Fibroblast of skin of right biceps (primary cell): ENCODE results near the gene S100A9.
"Not testable (repeated sequence)": the region's sequence is repeated elsewhere in the genome, so short reads cannot be mapped to it uniquely, and the experiment has no call there.

Experiments used
- DNase-seq: peaks from one replicate; pipeline ENCODE4 v3.0.0-alpha.2; 2013

Gene S100A9

DNA sequence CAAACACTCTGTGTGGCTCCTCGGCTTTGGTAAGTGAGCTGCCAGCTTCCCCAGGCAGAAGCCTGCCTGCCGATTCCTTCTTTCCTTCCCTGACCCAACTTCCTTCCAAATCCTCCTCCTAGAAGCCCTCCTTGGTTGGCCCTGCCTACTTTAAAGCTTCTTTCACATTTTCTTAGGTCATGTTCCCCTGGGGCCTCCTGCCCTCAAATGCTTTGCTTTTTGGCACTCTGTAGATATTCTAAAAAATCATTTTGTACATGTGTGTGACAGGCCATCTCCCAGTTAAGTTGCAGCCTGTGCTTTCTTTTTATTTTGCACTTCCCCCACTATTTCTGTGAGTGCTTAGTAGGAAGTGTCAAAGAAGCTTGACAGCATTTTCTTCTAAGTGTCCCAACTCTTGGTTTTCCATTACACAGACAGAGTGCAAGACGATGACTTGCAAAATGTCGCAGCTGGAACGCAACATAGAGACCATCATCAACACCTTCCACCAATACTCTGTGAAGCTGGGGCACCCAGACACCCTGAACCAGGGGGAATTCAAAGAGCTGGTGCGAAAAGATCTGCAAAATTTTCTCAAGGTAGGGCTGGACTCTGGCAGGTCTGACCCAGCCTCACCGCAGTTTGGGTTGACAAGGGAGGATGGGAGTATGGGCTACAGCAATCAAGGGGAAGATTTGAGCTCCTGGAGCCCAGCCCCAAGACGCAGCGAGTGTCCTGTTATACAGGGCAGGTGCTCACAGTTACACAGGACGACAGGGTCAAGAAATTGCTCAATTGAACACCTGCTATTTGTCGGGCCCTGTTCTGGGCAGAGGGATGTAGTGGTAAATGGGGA is at the start of gene S100A9:
S100A9 (plus strand) TSS at position 2 of the 838 bp plus-strand sequence; CDS start at position 432, 430 bp downstream.
- no peak for DNase-seq

DNA sequence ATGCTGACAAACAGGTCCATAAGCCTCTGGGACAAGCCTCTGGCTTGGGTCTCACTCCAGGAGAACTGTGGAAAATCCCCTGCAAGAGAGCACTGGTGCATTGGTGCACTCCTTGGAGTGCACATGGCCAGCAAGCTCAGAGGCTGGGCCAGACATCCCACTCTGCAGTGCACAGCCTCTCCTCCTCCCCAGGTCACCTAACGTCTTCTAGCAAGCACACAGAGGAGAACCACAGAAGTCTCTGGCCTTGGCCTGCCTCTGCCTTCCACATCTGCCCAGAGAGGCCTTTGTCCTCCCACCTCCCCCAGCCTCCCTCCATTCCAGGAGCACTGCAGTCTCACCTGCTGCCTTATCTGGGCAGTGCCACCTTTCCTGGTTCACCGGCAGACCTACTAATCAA is 49.1 kb upstream of the S100A9 start:
- DNase-seq = no peak

GRCh38 chr1:153309441-153309840 is 48.2 kb upstream of the S100A9 start:
- DNase-seq = no peak

DNA sequence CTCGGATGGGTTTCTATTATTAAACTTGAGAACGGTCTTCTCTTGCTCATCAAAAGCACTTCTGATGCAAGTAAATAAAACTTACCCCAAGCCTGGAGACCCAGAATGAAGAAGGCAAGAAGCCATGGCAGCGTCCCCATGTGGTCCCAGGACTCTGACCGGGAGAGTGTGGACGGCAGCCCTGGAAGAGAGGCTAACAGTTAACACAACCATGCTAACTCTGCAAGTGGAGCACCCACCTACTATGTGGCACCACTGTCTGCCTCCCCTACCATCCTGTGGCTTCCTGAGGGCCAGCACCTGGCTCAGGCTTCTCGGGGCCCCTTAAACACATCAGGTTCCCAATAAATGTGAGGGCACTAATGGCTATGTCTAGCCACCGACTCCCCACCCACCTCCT is 47.1 kb upstream of the S100A9 start:
- DNase-seq = no peak

- no peak for DNase-seq
Measured at GRCh38 chr1:153312570-153313186, 45.0 kb upstream of the S100A9 start, which contains the start of gene PGLYRP3. TSS of gene PGLYRP3 (minus strand) at chr1:153312952. CDS start at chr1:153310665, 2,287 bp downstream.

- no peak for DNase-seq
Measured at GRCh38 chr1:153313288-153313687, 44.4 kb upstream of the S100A9 start.

DNA sequence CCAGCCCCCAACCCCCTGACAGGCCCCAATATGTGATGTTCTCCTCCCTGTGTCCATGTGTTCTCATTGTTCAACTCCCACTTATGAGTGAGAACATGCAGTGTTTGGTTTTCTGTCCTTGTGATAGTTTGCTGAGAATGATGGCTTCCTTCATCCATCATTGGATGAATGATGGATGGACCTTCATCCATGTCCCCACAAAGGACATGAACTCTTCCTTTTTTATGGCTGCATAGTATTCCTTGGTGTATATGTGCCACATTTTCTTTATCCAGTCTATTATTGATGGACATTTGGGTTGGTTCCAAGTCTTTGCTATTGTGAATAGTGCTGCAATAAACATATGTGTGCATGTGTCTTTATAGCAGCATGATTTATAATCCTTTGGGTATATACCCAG is 43.3 kb upstream of the S100A9 start:
- DNase-seq = not testable (repeated sequence)

GRCh38 chr1:153316013-153316412 is 41.6 kb upstream of the S100A9 start:
- not testable (repeated sequence) for DNase-seq

DNA sequence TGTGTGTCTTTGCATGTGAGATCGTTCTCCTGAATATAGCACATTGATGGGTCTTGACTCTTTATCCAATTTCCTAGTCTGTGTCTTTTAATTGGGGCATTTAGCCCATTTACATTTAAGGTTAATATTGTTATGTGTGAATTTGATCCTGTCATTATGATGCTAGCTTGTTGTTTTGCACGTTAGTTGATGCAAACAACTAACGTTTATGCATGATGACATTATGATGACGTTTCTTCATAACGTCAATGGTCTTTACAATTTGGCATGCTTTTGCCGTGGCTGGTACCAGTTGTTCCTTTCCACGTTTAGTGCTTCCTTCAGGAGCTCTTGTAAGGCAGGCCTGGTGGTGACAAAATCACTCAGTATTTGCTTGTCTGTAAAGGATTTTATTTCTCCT is 39.5 kb upstream of the S100A9 start:
- not testable (repeated sequence) for DNase-seq

GRCh38 chr1:153322568-153322967 is 35.1 kb upstream of the S100A9 start:
- no peak for DNase-seq

GRCh38 chr1:153324912-153325311 is 32.7 kb upstream of the S100A9 start:
- no peak for DNase-seq

- DNase-seq = no peak
Measured at GRCh38 chr1:153333902-153334301, 23.8 kb upstream of the S100A9 start.

GRCh38 chr1:153336650-153337049 is 21.0 kb upstream of the S100A9 start:
- no peak for DNase-seq

DNA sequence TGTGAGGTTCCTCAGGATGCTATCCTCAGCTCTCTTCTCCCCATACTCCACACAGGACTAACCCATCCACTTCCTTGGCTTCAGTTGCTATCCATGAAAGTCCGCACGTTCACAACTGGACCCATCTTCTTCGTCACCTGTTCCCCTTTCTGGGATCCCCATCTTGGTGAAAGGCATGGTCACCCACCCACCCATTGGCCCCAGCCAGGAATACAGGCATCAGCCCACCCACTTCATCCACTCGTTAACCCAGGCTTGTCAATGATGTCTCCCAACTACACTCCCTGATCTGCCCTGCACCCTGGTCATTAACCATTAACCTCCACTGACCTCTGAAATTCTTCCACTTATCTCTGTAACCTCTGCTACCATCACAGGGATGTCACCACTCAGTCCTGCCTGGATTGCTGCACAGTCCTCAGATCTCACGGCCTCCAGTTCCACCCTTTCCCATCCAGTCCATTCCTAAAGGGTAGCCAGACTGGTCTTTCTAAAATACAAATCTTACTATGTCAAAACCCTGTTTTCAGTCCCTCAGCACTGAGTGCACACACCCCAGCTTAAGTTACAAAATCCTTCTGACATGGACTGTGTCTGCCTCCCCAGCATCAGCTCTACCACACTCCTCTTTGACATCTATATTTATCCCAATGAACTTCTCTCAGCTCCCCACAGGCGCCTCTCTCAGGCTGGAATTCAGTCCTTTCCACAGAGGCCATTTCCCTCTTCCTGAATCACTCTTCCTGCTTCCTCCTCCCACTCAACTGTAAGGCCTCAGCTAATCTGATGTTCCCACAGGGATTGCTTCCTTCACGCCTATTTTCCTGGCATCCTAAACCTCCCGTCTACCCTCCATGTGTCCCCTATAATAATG is 19.4 kb upstream of the S100A9 start:
- no peak for DNase-seq

- no peak for DNase-seq
Measured at GRCh38 chr1:153339802-153340201, 17.9 kb upstream of the S100A9 start.

- no peak for DNase-seq
Measured at GRCh38 chr1:153340356-153340755, 17.3 kb upstream of the S100A9 start.

DNA sequence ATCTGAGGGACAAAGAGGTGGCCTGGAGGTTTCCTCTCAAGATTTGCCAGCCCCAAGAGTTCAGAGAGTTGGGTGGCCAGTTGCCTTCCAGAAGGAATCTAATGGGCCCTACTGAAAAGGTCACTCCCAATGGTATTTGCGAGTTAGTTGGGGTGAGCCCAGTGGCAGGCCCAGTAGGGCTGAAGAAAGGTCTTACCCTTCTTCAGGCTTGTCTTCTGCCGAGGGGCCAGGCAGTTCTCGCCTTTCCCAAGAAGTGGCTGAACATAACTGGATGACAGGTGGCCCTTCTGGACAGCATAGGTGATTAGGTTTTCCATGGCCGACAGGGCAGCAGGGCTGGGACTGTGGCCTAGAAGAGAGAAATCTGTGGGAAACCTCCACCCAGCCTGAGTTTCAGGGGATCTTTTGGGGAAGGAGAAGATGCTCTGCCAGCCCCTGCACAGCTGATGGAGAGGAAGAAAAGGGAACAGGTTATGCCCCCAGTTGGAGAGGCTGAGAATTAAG is 16.2 kb upstream of the S100A9 start:
- no peak for DNase-seq

DNA sequence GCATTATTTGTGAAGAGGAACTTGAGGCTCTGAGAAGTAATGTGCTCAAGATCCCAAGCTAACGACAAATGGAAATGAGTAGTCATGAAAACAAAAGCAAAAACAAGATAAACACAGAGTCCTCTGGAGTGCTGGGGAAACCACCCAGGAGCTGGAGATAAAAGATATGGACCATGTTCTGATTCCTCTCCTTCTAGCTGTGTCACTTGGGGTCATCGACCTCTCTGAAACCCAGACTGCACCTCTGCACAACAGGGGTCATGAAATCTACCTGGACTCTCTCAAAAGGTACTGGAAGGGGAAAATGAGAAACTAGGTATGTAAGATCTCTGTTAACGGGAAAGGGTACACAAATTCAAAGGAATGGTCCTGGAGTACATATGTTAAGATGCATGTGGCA is 15.5 kb upstream of the S100A9 start:
- DNase-seq = no peak

DNA sequence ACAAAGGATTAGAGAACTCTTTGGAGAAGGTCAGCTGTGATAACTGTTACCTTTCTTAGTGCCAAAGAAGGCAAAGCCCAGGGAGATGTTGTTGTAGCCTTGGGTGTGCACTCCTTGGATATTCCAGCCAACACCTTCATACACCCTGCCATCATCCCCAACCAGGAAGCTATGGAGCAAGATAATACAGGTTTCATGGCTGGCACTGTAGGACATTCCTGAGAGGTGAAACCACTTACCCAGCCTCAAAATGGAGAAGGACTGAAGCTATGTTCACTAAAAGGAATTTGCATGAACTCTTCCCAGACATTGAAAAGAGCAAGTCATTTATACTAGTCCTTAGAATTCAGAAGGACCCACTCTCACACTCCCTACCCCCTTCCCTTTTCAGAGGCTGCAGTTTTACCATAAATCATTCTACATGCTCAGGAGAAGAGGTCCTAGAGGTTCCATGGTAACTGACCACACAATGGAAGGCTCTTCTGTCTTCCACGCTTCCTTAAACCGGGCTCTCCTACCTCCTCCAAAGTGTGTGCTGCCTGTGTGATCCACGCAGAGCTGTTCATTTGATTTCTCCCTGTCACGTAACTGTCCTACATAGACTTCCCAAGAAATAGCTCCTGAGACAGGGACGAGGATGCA is 14.5 kb upstream of the S100A9 start:
- no peak for DNase-seq

GRCh38 chr1:153343811-153344717 is 13.6 kb upstream of the S100A9 start:
- DNase-seq = no peak

DNA sequence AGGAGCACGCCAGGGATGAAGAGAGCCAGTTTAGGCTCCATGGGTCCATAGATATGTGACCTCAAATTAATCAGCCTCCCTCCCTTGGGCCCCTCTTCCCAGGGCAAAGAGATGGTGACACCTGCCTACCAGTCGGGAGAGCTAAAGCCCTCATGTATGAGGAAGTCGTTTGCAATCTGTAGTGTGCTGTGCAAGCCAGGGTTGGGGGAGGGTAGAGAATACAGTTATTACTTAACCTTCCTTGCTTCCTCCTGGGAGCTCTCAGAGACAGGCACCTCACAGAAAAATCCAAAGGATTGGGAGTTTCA is 13.0 kb upstream of the S100A9 start:
- no peak for DNase-seq
